ENCODE data around the gene ALB. TPM values are rescaled to one million over a fixed set of nuclear protein-coding genes. Genes with fewer than 3 reads are reported as not detected.

The ALB gene
- total RNA-seq, 1 donor from 2014 or later: 0.63 TPM

- no peak overlapping the region for H3K4me3 Mint-ChIP-seq
- H3K9me3 Mint-ChIP-seq: no peaks in the 10 kb centered on the region
- no peak overlapping the region for H3K27ac Mint-ChIP-seq
- DNase-seq (ENCODE audit: low spot score in 2 of 2, unreplicated experiment in 2 of 2): no peak
- no peak for TF ChIP-seq CTCF (IDR thresholded peaks at IDR 0.05; ENCODE audit: unreplicated experiment)
- H3K27me3 Mint-ChIP-seq (ENCODE audit: low read depth): no peaks in the 10 kb centered on the region
- H3K4me1 Mint-ChIP-seq: no peaks in the 10 kb centered on the region
- no peaks in the 10 kb centered on the region for H3K36me3 Mint-ChIP-seq
These were observed 5.2 kb downstream of the ALB start for GRCh38 chr4:73409012-73409862.

GRCh38 chr4:73409978-73410548 is 6.0 kb downstream of the ALB start:
- no peaks in the 10 kb centered on the region for H3K4me1 Mint-ChIP-seq
- TF ChIP-seq CTCF (IDR thresholded peaks at IDR 0.05; ENCODE audit: unreplicated experiment): no peak
- H3K27me3 Mint-ChIP-seq (ENCODE audit: low read depth): no peaks in the 10 kb centered on the region
- H3K36me3 Mint-ChIP-seq: no peaks in the 10 kb centered on the region
- no peak overlapping the region for H3K27ac Mint-ChIP-seq
- no peak overlapping the region for H3K4me3 Mint-ChIP-seq
- H3K9me3 Mint-ChIP-seq: no peaks in the 10 kb centered on the region
- no peak for DNase-seq (ENCODE audit: low spot score in 2 of 2, unreplicated experiment in 2 of 2)

GRCh38 chr4:73410916-73411730 is 7.0 kb downstream of the ALB start:
- DNase-seq (ENCODE audit: low spot score in 2 of 2, unreplicated experiment in 2 of 2): no peak
- no peak for TF ChIP-seq CTCF (IDR thresholded peaks at IDR 0.05; ENCODE audit: unreplicated experiment)
- no peaks in the 10 kb centered on the region for H3K27me3 Mint-ChIP-seq (ENCODE audit: low read depth)
- H3K9me3 Mint-ChIP-seq: no peaks in the 10 kb centered on the region
- H3K4me3 Mint-ChIP-seq: no peak overlapping the region
- H3K4me1 Mint-ChIP-seq: no peaks in the 10 kb centered on the region
- no peaks in the 10 kb centered on the region for H3K36me3 Mint-ChIP-seq
- H3K27ac Mint-ChIP-seq: no peak overlapping the region

- no peak for DNase-seq (ENCODE audit: low spot score in 2 of 2, unreplicated experiment in 2 of 2)
- Mint-ChIP-seq H3K4me1 (no peaks in the 10 kb centered on the region), H3K9me3 (no peaks in the 10 kb centered on the region), H3K4me3 (no peak overlapping the region), H3K27me3 (ENCODE audit: low read depth) (no peaks in the 10 kb centered on the region), H3K36me3 (no peaks in the 10 kb centered on the region), H3K27ac (no peak overlapping the region)
- no peak for TF ChIP-seq CTCF (IDR thresholded peaks at IDR 0.05; ENCODE audit: unreplicated experiment)
These were observed 7.8 kb downstream of the ALB start for GRCh38 chr4:73411731-73412414.

- Mint-ChIP-seq H3K9me3 (no peaks in the 10 kb centered on the region), H3K27ac (no peak overlapping the region), H3K36me3 (no peaks in the 10 kb centered on the region), H3K4me1 (no peaks in the 10 kb centered on the region), H3K27me3 (ENCODE audit: low read depth) (no peaks in the 10 kb centered on the region), H3K4me3 (no peak overlapping the region)
- no peak for TF ChIP-seq CTCF (IDR thresholded peaks at IDR 0.05; ENCODE audit: unreplicated experiment)
- DNase-seq (ENCODE audit: low spot score in 2 of 2, unreplicated experiment in 2 of 2): no peak
These were observed 9.2 kb downstream of the ALB start for GRCh38 chr4:73413294-73413755.

Measured in mesothelial cell of epicardium (in vitro differentiated cells).